Kidney (tissue), 11 donors: ENCODE data around the gene GTF2I. TPM values are rescaled to one million over a fixed set of nuclear protein-coding genes. Genes with fewer than 3 reads are reported as not detected.
"Not testable (repeated sequence)": the region's sequence is repeated elsewhere in the genome, so short reads cannot be mapped to it uniquely, and the experiment has no call there.

Source experiments
- DNase-seq, 5 donors: peaks; one replicate each; pipeline ENCODE4 v3.0.0-alpha.2; 2013 to 2020
- FAIRE-seq: peaks from 2 replicates; lab custom pipeline; 2012; peaks lifted over from hg19 to GRCh38; lab: Jason Lieb, UNC
- H3K27ac ChIP-seq, 2 donors: one replicate each; pipeline ENCODE4 v1.7.0; 2013; ENCODE audit warnings: low read depth in 2 of 2, low read length in 2 of 2, inconsistent platforms in 1 of 2
- H3K27me3 ChIP-seq: one replicate; pipeline ENCODE4 v1.7.1; 2013; ENCODE audit warnings: low read length, inconsistent platforms; ENCODE audit not compliant: control insufficient read depth, insufficient read depth
- H3K36me3 ChIP-seq, 3 donors: one replicate each; pipeline versions ENCODE4 v1.7.0 to v1.7.1; 2013; ENCODE audit warnings: low read length in 3 of 3, control low read depth in 1 of 3, inconsistent platforms in 1 of 3; ENCODE audit not compliant: insufficient read depth in 3 of 3, control insufficient read depth in 2 of 3
- H3K4me1 ChIP-seq, 3 donors: one replicate each; pipeline versions ENCODE4 v1.7.0 to v1.7.1; 2013; ENCODE audit warnings: low read length in 3 of 3, inconsistent platforms in 1 of 3, low read depth in 1 of 3; ENCODE audit not compliant: control insufficient read depth in 2 of 3, insufficient read depth in 2 of 3
- H3K4me3 ChIP-seq, 3 donors: one replicate each; pipeline versions ENCODE4 v1.7.0 to v1.8.1; 2013; ENCODE audit warnings: low read length in 3 of 3, control low read depth in 1 of 3, inconsistent platforms in 1 of 3
- H3K9ac ChIP-seq, 3 donors: one replicate each; pipeline versions ENCODE4 v1.7.0 to v1.7.1; 2013; ENCODE audit warnings: low read length in 3 of 3, control low read depth in 1 of 3, inconsistent platforms in 1 of 3
- H3K9me3 ChIP-seq, 3 donors: one replicate each; pipeline versions ENCODE4 v1.7.0 to v1.7.1; 2013; ENCODE audit warnings: low read length in 3 of 3, control low read depth in 1 of 3, inconsistent platforms in 1 of 3; ENCODE audit not compliant: control insufficient read depth in 2 of 3, insufficient read depth in 1 of 3
- intact Hi-C: fragments of 100-400 bp; cut with DNase I; formaldehyde crosslinking; loops from one replicate; pipeline ENCODE4 v1.11.1; 2022
- polyA plus RNA-seq: library from polyadenylated mRNA; stranded (reverse); fragments of 350-450 nt; fragmentation: Illumina TruSeq; extraction: RNeasy Lipid Tissue Mini Kit (QIAGEN cat#74804); gene quantifications from one replicate; pipeline ENCODE4 v1.2.3, GENCODE V29; 2014; ENCODE audit warnings: low read depth, low replicate concordance; ENCODE audit not compliant: insufficient read depth
- total RNA-seq: library from RNA; stranded (reverse); fragmentation: NEBNext Ultra II Directional; extraction: Animal tissue kit (Norgen Biotek cat#: 25700); gene quantifications from one replicate; pipeline ENCODE4 v1.2.1, GENCODE V29; 2021
- donor health status: control.
- donor health status: control.
- donor health status: DM: yes; HTN: yes; CAD: no.
- donor health status: Normal renal cell carcinoma (clear cell type).

GTF2I gene
- total and polyA plus RNA-seq, 2 donors from 2014 or later, result 31.8 to 241 TPM

GRCh38 chr7:74772093-74772492 is 114.6 kb downstream of the GTF2I start:
- H3K9ac ChIP-seq, H3K4me3 ChIP-seq, H3K4me1 ChIP-seq, FAIRE-seq, H3K27me3 ChIP-seq, H3K36me3 ChIP-seq, H3K27ac ChIP-seq, H3K9me3 ChIP-seq, intact Hi-C loops: not testable (repeated sequence)
- peak in 3 of 5 donors; percentile 2 to 35 (median 2) for DNase-seq

- H3K27ac ChIP-seq, H3K4me3 ChIP-seq, H3K36me3 ChIP-seq, H3K4me1 ChIP-seq, H3K9me3 ChIP-seq, intact Hi-C loops, H3K9ac ChIP-seq, FAIRE-seq, H3K27me3 ChIP-seq, DNase-seq: not testable (repeated sequence)
These were observed 116.5 kb downstream of the GTF2I start, which contains the start of gene NCF1 for GRCh38 chr7:74773760-74774750. TSS of gene NCF1 (plus strand) at chr7:74774011. CDS start at chr7:74774032, 21 bp downstream.

DNA sequence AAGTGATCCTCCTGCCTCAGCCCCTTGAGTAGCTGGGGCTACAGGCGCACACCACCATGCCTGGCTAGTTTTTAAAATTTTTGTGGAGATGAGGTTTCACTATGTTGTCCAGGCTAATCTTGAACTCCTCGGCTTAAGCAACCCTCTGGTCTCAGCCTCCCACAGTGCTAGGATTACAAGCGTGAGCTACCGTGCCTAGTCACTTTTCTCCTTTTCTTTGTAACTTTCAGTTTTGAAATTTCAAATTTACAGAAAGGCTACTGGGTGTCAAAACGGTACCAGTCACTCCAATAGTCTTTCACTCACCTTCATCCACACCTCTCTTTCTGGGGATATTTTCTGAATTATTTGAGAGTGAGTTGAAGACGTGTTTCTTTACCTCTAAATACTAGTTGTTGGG is 117.6 kb downstream of the GTF2I start:
- DNase-seq, H3K27ac ChIP-seq, FAIRE-seq, H3K9ac ChIP-seq, H3K36me3 ChIP-seq, H3K9me3 ChIP-seq, H3K27me3 ChIP-seq, H3K4me3 ChIP-seq, intact Hi-C loops, H3K4me1 ChIP-seq: not testable (repeated sequence)

GRCh38 chr7:74779053-74779452 is 121.5 kb downstream of the GTF2I start:
- not testable (repeated sequence) for H3K9ac ChIP-seq
- DNase-seq, result peak in 1 of 5 donors; percentile 58

DNA sequence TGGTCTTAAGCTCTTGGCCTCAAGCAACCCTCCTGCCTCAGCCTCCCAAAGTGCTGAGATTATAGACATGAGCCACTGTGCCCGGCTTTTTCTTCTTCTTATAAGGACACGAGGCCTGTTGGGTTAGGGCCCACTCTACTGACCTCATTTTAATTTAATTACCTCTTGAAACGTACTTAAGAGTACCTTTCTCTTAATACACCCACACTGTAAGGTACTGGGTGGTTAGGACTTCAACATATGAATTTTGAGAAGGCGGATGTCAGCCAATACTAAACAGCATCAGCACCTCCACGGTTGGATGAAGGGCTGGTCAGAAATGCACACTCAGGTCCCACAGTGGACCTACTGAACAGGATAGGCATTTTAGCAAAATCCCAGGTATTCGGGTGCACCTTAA is 124.2 kb downstream of the GTF2I start:
- H3K4me1 ChIP-seq, DNase-seq, H3K4me3 ChIP-seq, FAIRE-seq, H3K9me3 ChIP-seq, H3K9ac ChIP-seq, H3K27ac ChIP-seq, intact Hi-C loops, H3K36me3 ChIP-seq, H3K27me3 ChIP-seq: not testable (repeated sequence)

More at GRCh38 chr7:74779053-74779452, 121.5 kb downstream of the GTF2I start:
- intact Hi-C loops, H3K27ac ChIP-seq, H3K36me3 ChIP-seq, FAIRE-seq, H3K4me3 ChIP-seq, H3K27me3 ChIP-seq, H3K4me1 ChIP-seq, H3K9me3 ChIP-seq: not testable (repeated sequence)

DNA sequence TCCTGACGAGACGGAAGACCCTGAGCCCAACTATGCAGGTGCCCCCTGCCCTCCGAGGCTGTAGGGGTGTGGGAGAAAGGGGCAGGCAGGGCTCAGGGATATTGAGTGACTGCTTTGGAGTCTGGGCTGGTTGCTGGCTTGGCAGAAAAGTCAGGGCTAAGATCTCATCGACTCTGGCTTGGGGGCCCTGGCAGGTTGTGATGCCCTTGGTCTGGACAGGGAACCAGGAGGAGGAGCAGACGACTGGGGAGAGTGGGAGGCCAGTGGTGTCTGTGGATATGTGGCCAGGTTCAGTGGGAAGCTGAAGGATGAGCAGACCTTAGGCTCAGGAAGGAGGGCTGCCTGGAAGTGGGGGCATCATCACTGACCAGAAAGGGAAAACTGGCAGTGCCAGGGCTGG is 126.1 kb downstream of the GTF2I start:
- H3K27ac ChIP-seq, intact Hi-C loops, H3K9me3 ChIP-seq: not testable (repeated sequence)

GRCh38 chr7:74788369-74789150 is 131.0 kb downstream of the GTF2I start:
- H3K36me3 ChIP-seq, H3K9me3 ChIP-seq, H3K4me1 ChIP-seq, intact Hi-C loops, H3K27me3 ChIP-seq, H3K4me3 ChIP-seq, H3K9ac ChIP-seq, H3K27ac ChIP-seq, FAIRE-seq: not testable (repeated sequence)
- DNase-seq, result peak; percentile 90 to 98 (median 94)

More for the DNA sequence above, 126.1 kb downstream of the GTF2I start:
- not testable (repeated sequence) for H3K36me3 ChIP-seq, H3K27me3 ChIP-seq, H3K4me1 ChIP-seq, H3K9ac ChIP-seq, H3K4me3 ChIP-seq, FAIRE-seq
- peak in 3 of 5 donors; percentile 1 to 32 (median 10) for DNase-seq
